DMS53 treated with DMSO at 0.1 percent for 48 hours (cell line): ENCODE results near the gene TXNDC16.
"Not testable (repeated sequence)": the region's sequence is repeated elsewhere in the genome, so short reads cannot be mapped to it uniquely, and the experiment has no call there.

ENCODE experiments used
- DNase-seq: peaks from one replicate; lab custom pipeline; 2025; ENCODE audit not compliant: unreplicated experiment; lab: John Stamatoyannopoulos, UW

TXNDC16 gene

DNA sequence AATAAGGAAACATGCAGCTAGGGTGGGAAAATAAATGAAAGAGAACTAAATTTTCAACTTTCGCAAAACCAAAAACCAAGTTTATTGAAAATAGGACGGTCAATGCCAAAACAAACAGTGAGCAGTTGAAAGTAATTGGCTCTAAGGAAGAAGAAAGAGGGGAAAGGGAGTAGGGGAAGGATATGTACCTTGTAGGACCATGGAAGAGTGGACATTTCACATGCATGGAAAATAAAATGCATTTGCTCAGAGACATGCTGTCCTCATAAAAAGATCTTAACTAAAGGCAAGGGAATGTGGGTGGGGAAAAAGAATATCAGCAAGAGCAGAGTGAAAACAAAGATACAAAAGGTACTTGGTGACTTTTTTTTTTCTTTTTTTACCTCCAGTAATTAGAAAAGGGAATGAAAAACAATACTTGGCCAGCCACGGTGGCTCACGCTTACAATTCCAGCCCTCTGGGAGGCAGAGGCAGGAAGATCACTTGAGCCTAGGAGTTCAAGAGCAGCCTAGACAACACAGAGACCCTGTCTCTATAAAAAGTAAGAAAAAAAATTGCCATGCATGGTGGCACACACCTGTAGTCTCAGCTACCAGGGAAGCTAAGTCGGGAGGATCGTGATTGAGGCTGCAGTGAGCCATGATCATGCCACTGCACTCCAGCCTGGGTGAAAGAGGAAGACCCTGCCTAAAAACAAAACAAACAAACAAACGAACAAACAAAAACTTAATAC lies 6.6 kb downstream of the TXNDC16 start:
- DNase-seq, result no peak

- DNase-seq, result no peak
These were observed 13.7 kb downstream of the TXNDC16 start for GRCh38 chr14:52538623-52539022.

DNA sequence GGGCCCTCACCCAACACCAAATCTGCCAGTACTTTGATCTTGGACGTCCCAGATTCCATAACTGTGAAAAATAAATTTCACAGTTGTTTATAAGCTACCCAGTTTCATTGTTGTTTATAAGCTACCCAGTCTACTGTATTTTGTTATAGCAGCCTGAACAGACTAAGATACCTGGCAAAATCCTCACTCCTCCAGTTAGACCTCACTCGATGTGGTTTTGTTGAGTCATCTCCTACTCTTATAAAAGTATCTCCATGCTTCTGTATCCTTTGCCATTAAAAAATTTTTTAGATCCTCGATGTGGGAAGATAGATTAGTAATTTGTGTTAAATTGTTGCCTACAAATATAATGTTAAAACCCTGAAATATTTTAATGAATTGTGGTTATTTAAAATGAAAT lies 16.0 kb downstream of the TXNDC16 start:
- no peak for DNase-seq

- DNase-seq, result no peak
These were observed 20.8 kb downstream of the TXNDC16 start for GRCh38 chr14:52531481-52531880.

- no peak for DNase-seq
These were observed 25.3 kb downstream of the TXNDC16 start for GRCh38 chr14:52527052-52527451.

- no peak for DNase-seq
These were observed 29.5 kb downstream of the TXNDC16 start for GRCh38 chr14:52522581-52523345.

- DNase-seq, result no peak
These were observed 30.3 kb downstream of the TXNDC16 start for GRCh38 chr14:52522033-52522432.

GRCh38 chr14:52514046-52514811 lies 38.1 kb downstream of the TXNDC16 start:
- no peak for DNase-seq

DNA sequence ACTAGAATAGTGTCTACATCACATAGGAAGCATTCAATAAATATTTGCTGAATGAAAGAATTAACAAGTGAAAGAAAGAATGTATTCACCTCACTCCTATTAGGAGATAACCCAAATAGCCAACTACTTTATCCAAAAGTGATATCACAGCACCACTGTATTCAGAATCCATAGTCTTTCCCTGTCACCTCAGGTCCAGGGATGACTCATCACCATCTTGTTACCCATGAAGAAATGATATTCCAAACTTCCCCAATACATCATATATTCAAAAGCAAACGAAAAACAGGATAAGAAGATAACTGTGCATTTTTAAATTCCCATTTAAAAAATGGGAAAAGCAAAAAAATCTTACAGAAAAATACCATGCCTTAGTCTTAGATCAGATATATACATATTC lies 39.1 kb downstream of the TXNDC16 start:
- DNase-seq, result no peak

- no peak for DNase-seq
These were observed 57.9 kb downstream of the TXNDC16 start for GRCh38 chr14:52494444-52494843.

DNA sequence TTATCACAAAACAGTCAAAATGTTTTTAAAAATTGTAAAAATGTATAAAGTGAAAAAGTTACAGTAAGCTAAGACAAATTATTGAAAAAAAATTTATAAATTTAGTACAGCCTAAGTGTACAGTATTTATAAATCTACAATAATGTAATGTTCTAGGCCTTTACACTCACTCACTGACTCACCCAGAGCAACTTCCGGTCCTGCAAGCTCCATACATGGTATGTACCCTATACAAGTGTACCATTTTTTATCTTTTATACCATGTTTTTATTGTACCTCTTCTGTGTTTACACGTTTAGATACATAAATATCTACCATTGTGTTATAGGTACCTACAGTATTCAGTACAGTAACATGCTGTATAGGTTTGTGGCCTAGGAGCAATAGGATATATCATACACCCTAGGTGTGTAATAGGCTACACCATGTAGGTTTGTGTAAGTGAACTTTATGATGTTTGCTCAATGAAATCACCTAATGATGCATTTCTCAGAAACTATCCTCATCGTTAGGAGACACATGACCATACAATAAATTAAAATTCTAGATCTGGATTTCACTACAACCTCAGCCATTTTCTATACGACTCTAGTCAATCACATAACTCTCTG lies 66.8 kb downstream of the TXNDC16 start:
- no peak for DNase-seq

- DNase-seq, result no peak
These were observed 70.4 kb downstream of the TXNDC16 start for GRCh38 chr14:52481864-52482263.

GRCh38 chr14:52473557-52473956 lies 78.7 kb downstream of the TXNDC16 start:
- peak; percentile 20 for DNase-seq

- DNase-seq, result no peak
These were observed 79.6 kb downstream of the TXNDC16 start for GRCh38 chr14:52472728-52473127.

DNA sequence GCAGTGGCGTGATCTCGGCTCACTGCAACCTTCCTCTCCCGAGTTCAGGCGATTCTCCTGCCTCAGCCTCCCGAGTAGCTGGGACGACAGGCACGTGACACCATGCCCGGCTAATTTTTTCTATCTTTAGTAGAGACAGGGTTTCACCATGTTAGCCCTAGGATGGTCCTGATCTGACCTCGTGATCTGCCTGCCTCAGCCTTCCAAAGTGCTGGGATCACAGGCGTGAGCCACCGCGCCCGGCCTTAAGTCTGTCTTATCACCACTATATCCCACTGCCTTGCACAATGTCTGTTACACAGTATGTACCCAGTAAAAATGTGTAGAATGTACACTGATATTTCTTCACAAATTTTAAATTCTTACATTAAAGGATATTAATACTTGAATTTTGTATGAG lies 80.1 kb downstream of the TXNDC16 start:
- not testable (repeated sequence) for DNase-seq

- no peak for DNase-seq
These were observed 84.6 kb downstream of the TXNDC16 start for GRCh38 chr14:52467515-52468266.

DNA sequence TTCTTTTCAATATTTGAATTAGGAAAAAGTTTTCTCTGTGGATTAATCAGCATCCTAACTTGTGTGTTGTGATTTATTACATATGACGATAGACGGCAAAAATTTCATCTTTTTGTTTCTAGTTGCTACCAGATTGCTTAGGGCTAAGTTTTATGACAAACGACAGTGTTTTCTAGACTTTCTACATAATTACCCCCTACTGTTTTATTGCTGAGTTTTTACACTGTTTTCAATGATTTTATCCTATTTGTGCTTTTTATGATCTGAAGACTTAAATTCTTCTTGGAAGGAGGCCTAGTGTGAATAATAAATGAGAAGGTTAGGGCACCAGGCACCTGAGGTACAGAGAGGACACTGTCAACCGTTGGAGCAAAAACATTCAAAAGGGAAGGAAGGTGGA lies 88.1 kb downstream of the TXNDC16 start:
- DNase-seq, result no peak

DNA sequence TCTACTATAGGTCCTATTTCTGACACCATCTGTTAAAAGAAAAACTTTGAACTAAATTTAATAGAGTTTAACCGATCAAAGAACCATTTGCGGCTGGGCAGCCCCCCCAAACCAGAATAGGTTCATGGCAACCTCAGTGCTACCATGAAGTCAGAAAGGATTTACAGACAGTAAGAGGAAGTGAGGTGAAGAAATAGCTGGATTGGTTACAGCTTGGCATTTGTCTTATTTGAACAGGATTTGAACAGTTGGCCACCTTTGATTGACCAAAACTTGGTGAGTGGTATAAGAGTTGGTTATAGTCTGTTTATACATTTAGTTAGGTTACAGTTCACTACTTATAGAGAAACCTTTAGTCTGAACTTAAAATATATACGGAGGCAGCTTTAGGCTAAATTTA lies 88.9 kb downstream of the TXNDC16 start:
- DNase-seq, result no peak

DNA sequence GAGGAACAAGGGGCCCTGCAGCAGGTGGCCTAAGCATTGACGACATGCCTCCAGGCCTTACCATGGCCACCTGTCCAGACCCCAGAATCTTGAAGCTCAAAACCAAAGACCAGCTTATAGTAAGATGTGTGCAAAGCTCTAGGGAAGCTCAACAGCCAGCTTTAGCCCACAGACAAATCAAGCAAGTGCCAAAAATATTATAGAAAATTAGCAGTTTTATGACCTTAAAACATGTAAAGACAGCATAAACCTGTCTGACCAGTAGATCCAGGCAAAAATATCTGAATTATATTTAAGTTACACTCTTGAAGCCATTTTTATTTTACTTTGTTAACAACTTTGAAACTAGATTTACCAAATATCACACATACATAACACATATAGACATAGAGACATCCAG lies 90.6 kb downstream of the TXNDC16 start:
- no peak for DNase-seq

DNA sequence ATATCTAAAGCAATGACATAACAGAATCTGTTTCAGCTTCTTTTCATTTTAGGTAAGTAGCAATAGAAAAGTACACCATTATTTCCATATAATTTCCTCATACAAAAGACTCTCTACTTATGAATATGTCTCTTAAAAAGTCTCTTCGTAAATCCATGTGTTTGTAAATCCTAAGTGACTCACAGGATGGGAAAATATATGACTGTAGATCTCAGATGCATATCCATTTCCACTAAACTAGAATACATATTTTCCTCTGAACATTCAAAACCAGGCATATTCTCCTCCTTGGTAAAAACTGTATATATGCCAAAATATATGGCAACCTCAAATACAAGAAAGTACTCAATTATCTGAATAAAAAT lies 93.6 kb downstream of the TXNDC16 start:
- DNase-seq, result no peak

DNA sequence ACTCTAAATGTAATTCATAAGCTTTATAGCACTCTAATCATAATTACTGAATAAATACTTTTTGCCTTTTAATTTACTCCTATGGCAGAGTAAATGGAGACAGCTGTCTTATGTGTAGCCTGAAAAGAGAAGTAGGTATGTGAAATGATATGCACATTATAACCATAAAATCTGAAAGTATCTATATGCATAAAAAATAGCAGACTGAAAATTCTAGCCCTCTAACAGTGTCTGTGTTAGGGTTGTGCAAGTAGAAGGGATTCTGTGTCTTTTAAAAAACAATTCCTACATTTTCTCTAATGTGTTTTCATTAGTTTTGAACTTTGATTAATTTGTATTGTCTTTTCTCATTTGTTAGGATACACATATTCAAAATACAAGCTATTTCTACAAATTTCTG lies 94.9 kb downstream of the TXNDC16 start:
- no peak for DNase-seq
